ENCODE data around the gene RAB29.

RAB29 gene

DNA sequence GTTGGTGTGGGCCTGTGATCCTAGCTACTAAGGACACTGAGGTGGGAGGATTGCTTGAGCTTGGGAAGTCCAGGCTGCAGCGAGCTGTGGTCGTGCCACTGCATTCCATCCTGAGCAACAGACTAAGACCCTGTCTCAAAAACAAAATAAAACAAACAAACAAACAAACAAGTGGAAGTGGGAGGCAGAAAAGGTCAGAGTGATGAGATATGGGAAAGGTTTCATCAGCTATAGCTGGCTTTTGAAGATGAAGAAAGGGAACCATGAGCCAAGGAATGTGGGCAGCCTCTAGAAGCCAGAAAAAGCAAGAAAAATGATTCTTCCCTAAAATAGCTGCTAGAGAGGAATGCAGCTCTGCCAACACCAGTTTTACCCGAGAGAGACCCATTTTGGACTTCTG, 14.7 kb downstream of the RAB29 start:
- ChIA-PET CTCF (interaction anchor here (0.7 kb wide), 1 partner anchor 49 kb away, joined by 3 read pairs; no protein-coding TSS in a partner anchor), POLR2A (interaction anchor here (1.2 kb wide), 2 partner anchors 11 to 14 kb away, joined by 3 to 8 read pairs; no protein-coding TSS in a partner anchor)
- no peak for DNase-seq (ENCODE audit: extremely low spot score)
- TF ChIP-seq NFRKB (IDR thresholded peaks at IDR 0.05) (no peak), CTBP1 (IDR thresholded peaks at IDR 0.05; ENCODE audit: borderline replicate concordance) (no peak), ELF4 (IDR thresholded peaks at IDR 0.05) (no peak), HDGF (IDR thresholded peaks at IDR 0.05; ENCODE audit: borderline replicate concordance) (no peak), ARNT (IDR thresholded peaks at IDR 0.05) (no peak), BHLHE40 (IDR thresholded peaks at IDR 0.05; ENCODE audit: borderline replicate concordance) (no peak), L3MBTL2 (conservative IDR thresholded peaks at IDR 0.05) (no peak), SP1 (IDR thresholded peaks at IDR 0.05) (no peak), FOXM1 (IDR thresholded peaks at IDR 0.05; ENCODE audit: borderline replicate concordance) (no peak), FOXA1 (IDR thresholded peaks at IDR 0.05) (no peak), SUZ12 (IDR thresholded peaks at IDR 0.05) (no peak), TARDBP (IDR thresholded peaks at IDR 0.05) (no peak), FOXK2 (IDR thresholded peaks at IDR 0.05) (no peak), LEF1 (IDR thresholded peaks at IDR 0.05; ENCODE audit: borderline replicate concordance) (no peak), ZNF384 (IDR thresholded peaks at IDR 0.05) (no peak)
- TF ChIP-seq, protein P1, sequence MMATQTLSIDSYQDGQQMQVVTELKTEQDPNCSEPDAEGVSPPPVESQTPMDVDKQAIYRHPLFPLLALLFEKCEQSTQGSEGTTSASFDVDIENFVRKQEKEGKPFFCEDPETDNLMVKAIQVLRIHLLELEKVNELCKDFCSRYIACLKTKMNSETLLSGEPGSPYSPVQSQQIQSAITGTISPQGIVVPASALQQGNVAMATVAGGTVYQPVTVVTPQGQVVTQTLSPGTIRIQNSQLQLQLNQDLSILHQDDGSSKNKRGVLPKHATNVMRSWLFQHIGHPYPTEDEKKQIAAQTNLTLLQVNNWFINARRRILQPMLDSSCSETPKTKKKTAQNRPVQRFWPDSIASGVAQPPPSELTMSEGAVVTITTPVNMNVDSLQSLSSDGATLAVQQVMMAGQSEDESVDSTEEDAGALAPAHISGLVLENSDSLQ (IDR thresholded peaks at IDR 0.05): no peak

DNA sequence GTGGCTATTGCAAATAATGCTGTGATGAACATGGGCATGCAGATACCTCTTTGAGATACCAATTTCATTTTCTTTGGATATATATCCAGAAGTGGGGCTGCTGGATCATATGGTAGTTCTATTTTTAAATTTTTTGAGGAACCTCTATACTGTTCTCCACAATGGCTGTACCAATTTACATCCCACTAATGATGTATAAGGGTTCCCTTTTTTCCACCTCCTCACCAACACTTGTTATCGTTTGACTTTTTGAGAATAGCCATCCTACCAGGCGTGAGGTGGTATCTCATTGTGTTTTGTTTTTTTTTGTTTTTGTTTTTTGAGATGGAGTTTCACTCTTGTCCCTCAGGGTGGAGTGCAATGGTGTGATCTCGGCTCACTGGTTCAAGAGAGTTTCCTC, 18.7 kb downstream of the RAB29 start:
- no peak for TF ChIP-seq NFRKB (IDR thresholded peaks at IDR 0.05)
- no peak for TF ChIP-seq ZNF384 (IDR thresholded peaks at IDR 0.05)
- TF ChIP-seq ARNT (IDR thresholded peaks at IDR 0.05): no peak
- TF ChIP-seq, protein P1 (IDR thresholded peaks at IDR 0.05): no peak
- TF ChIP-seq L3MBTL2 (conservative IDR thresholded peaks at IDR 0.05): no peak
- no peak for TF ChIP-seq SUZ12 (IDR thresholded peaks at IDR 0.05)
- no peak for TF ChIP-seq FOXM1 (IDR thresholded peaks at IDR 0.05; ENCODE audit: borderline replicate concordance)
- TF ChIP-seq CTBP1 (IDR thresholded peaks at IDR 0.05; ENCODE audit: borderline replicate concordance): no peak
- TF ChIP-seq HDGF (IDR thresholded peaks at IDR 0.05; ENCODE audit: borderline replicate concordance): no peak
- TF ChIP-seq FOXK2 (IDR thresholded peaks at IDR 0.05): no peak
- no peak for TF ChIP-seq LEF1 (IDR thresholded peaks at IDR 0.05; ENCODE audit: borderline replicate concordance)
- ChIA-PET POLR2A (no interaction called here), CTCF (no interaction called here)
- DNase-seq (ENCODE audit: extremely low spot score): no peak

DNA sequence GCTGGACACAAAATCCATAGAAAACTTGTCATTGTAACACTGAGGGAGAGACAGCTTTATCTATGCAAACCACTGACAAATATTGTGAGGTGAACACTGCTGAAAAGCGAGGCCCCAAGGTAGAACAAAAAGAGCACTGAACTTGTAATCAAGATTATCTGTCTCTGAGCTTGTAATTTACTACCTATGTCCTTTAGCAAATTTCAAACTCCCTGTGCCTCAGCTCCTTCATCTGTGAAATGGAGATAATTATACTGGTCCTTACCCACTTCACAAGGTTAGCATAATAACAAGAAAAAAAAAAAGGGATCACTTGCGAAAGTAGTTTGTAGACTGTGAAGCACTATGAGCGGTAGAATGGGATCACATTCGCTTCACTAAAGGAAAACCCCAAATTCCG, 20.4 kb downstream of the RAB29 start:
- CTCF ChIA-PET: no interaction called here
- TF ChIP-seq ARNT (IDR thresholded peaks at IDR 0.05) (no peak), FOXK2 (IDR thresholded peaks at IDR 0.05) (no peak), NFRKB (IDR thresholded peaks at IDR 0.05) (no peak), SUZ12 (IDR thresholded peaks at IDR 0.05) (no peak), LEF1 (IDR thresholded peaks at IDR 0.05; ENCODE audit: borderline replicate concordance) (no peak), BHLHE40 (IDR thresholded peaks at IDR 0.05; ENCODE audit: borderline replicate concordance) (no peak), L3MBTL2 (conservative IDR thresholded peaks at IDR 0.05) (no peak), HDGF (IDR thresholded peaks at IDR 0.05; ENCODE audit: borderline replicate concordance) (no peak), TARDBP (IDR thresholded peaks at IDR 0.05) (no peak), ELF4 (IDR thresholded peaks at IDR 0.05) (no peak), FOXM1 (IDR thresholded peaks at IDR 0.05; ENCODE audit: borderline replicate concordance) (no peak), ZNF384 (IDR thresholded peaks at IDR 0.05) (no peak), FOXA1 (IDR thresholded peaks at IDR 0.05) (no peak), SP1 (IDR thresholded peaks at IDR 0.05) (no peak), CTBP1 (IDR thresholded peaks at IDR 0.05; ENCODE audit: borderline replicate concordance) (no peak)
- TF ChIP-seq, protein P1 (IDR thresholded peaks at IDR 0.05): no peak
- POLR2A ChIA-PET: no interaction called here
- no peak for DNase-seq (ENCODE audit: extremely low spot score)

DNA sequence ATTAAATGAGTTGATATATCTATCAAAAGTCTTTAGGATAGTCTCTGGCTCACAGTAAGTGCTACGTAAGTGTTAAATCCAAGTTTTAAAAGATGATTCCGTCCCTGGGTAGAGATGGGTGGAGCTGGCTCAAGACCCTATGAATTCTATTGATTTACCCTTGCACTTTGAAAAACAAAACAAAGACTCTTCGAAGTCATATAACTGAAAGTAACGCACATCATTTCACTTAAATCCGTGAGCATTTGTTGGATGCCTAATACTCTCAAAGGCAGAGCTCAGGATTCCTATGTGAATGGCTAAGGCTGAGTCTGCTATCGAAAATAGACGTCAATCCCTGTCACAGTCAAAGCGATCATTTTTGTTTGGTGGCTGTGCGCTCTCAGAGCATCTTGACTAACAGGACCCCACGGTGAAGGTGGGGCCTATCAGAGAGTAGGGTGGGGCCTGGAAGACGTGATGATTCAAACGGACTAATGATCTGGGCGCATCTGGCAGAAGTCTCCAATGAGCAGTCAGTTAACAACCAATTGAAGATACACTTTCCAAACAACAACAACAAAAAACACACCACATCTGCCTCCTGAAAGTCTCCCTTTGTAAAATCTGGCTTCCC, 24.1 kb downstream of the RAB29 start:
- no peak for DNase-seq (ENCODE audit: extremely low spot score)
- TF ChIP-seq, protein P1 (IDR thresholded peaks at IDR 0.05): no peak
- peak; percentile 74 for TF ChIP-seq FOXM1 (IDR thresholded peaks at IDR 0.05; ENCODE audit: borderline replicate concordance)
- no peak for TF ChIP-seq L3MBTL2 (conservative IDR thresholded peaks at IDR 0.05)
- CTCF ChIA-PET: no interaction called here
- POLR2A ChIA-PET: no interaction called here

DNA sequence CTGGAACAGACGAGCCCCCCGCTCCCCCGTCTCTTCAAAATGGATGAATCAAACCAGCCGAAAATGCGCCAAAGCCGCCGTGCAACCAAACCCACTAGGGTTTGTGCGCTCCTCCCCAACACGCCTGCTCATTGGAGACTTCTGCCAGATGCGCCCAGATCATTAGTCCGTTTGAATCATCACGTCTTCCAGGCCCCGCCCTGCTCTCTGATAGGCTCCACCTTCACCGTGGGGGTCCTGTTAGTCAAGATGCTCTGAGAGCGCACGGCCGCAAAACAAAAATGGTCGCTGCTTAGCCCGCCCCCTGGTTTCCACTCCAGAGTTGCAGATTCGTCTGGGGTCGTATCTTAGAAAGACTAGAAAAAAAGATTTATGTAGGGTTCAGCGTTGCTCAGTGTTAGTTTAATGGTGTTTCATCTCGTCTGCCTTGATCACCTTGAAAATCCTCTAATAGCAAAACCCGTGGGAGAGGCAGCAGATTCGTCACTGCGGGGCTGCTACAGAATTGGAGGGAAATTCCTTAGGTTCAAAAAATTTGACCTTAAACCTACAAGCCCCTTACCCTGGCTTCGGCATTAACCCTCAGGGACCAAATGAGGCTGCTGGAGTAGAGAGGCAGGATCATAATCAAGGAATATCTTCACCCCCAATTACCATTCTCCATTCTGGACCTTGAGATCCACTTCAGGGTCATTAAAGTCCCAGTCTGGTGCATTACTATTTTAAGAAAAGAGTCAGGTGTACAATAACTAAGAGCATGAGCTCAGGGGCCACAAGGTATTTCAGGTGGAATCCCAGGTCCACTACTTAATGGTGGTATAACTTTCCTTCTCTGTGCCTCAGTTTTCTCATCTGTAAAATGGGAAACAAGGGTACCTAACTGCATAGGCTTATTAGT, 24.9 kb downstream of the RAB29 start, which contains the start of gene NUCKS1:
Gene NUCKS1, minus strand, starts transcription at position 45 of the 898 bp plus-strand sequence. CDS start 209 bp downstream, outside the sequence.
- DNase-seq (ENCODE audit: extremely low spot score): peak; percentile 89
- ChIA-PET CTCF (no interaction called here), POLR2A (interaction anchor here (0.8 to 1.2 kb wide), 3 partner anchors 8 to 24 kb away, joined by 3 to 10 read pairs (median 6); no protein-coding TSS in a partner anchor)
- TF ChIP-seq FOXM1 (IDR thresholded peaks at IDR 0.05; ENCODE audit: borderline replicate concordance) (peak; percentile 100), BHLHE40 (IDR thresholded peaks at IDR 0.05; ENCODE audit: borderline replicate concordance) (no peak), LEF1 (IDR thresholded peaks at IDR 0.05; ENCODE audit: borderline replicate concordance) (no peak), TARDBP (IDR thresholded peaks at IDR 0.05) (0 out of 2 replicates have a peak, but pooled peaks have one; percentile 24), SP1 (IDR thresholded peaks at IDR 0.05) (peak; percentile 25; the same call in 1 of the 2 replicates), FOXA1 (IDR thresholded peaks at IDR 0.05) (no peak), HDGF (IDR thresholded peaks at IDR 0.05; ENCODE audit: borderline replicate concordance) (no peak), ELF4 (IDR thresholded peaks at IDR 0.05) (no peak), CTBP1 (IDR thresholded peaks at IDR 0.05; ENCODE audit: borderline replicate concordance) (no peak; the same call in 1 of the 2 replicates), ARNT (IDR thresholded peaks at IDR 0.05) (no peak), L3MBTL2 (conservative IDR thresholded peaks at IDR 0.05) (peak; percentile 97), NFRKB (IDR thresholded peaks at IDR 0.05) (peak; percentile 91), ZNF384 (IDR thresholded peaks at IDR 0.05) (no peak), SUZ12 (IDR thresholded peaks at IDR 0.05) (no peak), FOXK2 (IDR thresholded peaks at IDR 0.05) (no peak)
- TF ChIP-seq, protein P1 (IDR thresholded peaks at IDR 0.05): no peak
